Stomach (tissue), 4 donors: ENCODE results near the gene GABRR2.

Source experiments
- EP300 ChIP-seq: sonication (generic); formaldehyde crosslinking; IDR thresholded peaks from one replicate; pipeline ENCODE4 v1.6.1; 2017; ENCODE audit warnings: antibody characterized with exemption
- POLR2AphosphoS5 ChIP-seq, 3 donors: sonication (generic); formaldehyde crosslinking; IDR thresholded peaks; one replicate each; pipeline ENCODE4 v1.6.1; 2016; ENCODE audit warnings: antibody characterized with exemption in 3 of 3
- TF ChIP-seq, protein P1 (sequence below), 7 experiments: fragments of 450-650 bp in 4 of 7; fragments of 200-600 bp in 3 of 7; sonication (generic) in 3 of 7; IDR thresholded peaks; one replicate each; pipeline ENCODE4 v1.5.1; 2016 to 2019; ENCODE audit warnings: antibody characterized with exemption in 7 of 7, control low read depth in 2 of 7, mild to moderate bottlenecking in 1 of 7

DNA sequence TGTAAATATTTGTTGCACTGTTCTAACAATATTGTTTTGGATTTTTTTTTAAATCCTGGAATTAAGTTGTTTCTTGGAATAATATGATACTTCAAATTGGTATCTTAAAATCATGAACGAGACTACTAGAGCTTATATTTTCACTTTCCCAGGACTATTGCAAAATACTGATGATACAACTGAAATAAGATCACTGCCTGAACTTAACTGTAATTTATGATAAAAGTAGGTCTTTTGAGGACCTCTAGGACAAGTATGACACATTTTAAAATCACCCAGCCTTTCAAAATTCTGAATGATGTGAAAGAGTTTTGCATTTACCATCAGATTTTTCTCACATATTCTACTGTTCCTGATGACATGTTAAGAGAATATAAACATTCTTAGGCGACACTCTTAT is 46.1 kb upstream of the GABRR2 start:
- TF ChIP-seq POLR2AphosphoS5 (IDR thresholded peaks at IDR 0.05) (no peak), EP300 (no peak)
- TF ChIP-seq, protein P1, sequence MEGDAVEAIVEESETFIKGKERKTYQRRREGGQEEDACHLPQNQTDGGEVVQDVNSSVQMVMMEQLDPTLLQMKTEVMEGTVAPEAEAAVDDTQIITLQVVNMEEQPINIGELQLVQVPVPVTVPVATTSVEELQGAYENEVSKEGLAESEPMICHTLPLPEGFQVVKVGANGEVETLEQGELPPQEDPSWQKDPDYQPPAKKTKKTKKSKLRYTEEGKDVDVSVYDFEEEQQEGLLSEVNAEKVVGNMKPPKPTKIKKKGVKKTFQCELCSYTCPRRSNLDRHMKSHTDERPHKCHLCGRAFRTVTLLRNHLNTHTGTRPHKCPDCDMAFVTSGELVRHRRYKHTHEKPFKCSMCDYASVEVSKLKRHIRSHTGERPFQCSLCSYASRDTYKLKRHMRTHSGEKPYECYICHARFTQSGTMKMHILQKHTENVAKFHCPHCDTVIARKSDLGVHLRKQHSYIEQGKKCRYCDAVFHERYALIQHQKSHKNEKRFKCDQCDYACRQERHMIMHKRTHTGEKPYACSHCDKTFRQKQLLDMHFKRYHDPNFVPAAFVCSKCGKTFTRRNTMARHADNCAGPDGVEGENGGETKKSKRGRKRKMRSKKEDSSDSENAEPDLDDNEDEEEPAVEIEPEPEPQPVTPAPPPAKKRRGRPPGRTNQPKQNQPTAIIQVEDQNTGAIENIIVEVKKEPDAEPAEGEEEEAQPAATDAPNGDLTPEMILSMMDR (IDR thresholded peaks at IDR 0.05), result no peak
